ENCODE data around the gene INTS1. TPM values are rescaled to one million over a fixed set of nuclear protein-coding genes. Genes with fewer than 3 reads are reported as not detected.

The INTS1 gene
- polyA plus RNA-seq, 1 donor from 2014 or later: 21.1 TPM

DNA sequence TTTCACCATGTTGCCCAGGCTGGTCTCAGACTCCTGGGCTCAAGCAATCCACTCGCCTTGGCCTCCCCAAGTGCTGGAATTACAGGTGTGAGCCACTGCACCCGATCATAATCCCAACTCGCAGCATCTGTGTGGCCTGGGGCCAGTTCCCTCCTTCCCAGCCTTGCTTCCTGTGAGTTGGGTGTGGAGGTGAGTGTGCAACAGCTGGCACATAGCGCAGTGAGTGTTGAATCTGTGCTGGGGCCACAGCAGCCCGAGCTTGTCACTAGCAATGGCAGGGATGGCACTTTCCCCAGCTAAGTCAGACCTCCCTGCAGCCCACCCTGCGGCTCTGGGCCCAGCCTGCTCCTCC, 39.6 kb upstream of the INTS1 start:
- no peaks in the 10 kb centered on the region for H4K20me1 ChIP-seq (ENCODE audit: insufficient read depth)
- H3K9me3 ChIP-seq (ENCODE audit: low read length): no peaks in the 10 kb centered on the region
- no peaks in the 10 kb centered on the region for H3K9me2 ChIP-seq (ENCODE audit: insufficient read depth, low read length)
- no peak overlapping the region for H3K27ac ChIP-seq (ENCODE audit: low read length)
- no peaks in the 10 kb centered on the region for H3K36me3 ChIP-seq (ENCODE audit: insufficient read depth, low read length)
- H2AFZ ChIP-seq (ENCODE audit: low read depth, low read length): no peak overlapping the region
- no peak overlapping the region for H3K4me2 ChIP-seq (ENCODE audit: low read length)
- no peak overlapping the region for H3K9ac ChIP-seq (ENCODE audit: low read length)
- H3K79me2 ChIP-seq (replicated peaks; ENCODE audit: insufficient read depth, low read length): peaks cover 2% of the 10 kb centered on the region
- TF ChIP-seq POLR2AphosphoS5 (IDR thresholded peaks at IDR 0.05) (no peak), EZH2 (IDR thresholded peaks at IDR 0.05; ENCODE audit: borderline replicate concordance, insufficient read depth, low read length, poor library complexity, severe bottlenecking) (no peak), SMC3 (conservative IDR thresholded peaks at IDR 0.05; ENCODE audit: poor library complexity) (no peak), EP300 (conservative IDR thresholded peaks at IDR 0.05; ENCODE audit: poor library complexity, severe bottlenecking) (no peak), TAF1 (IDR thresholded peaks at IDR 0.05; ENCODE audit: low read depth) (no peak), MXI1 (conservative IDR thresholded peaks at IDR 0.05; ENCODE audit: poor library complexity, severe bottlenecking) (no peak), RAD21 (conservative IDR thresholded peaks at IDR 0.05) (no peak)
- TF ChIP-seq, protein P1, sequence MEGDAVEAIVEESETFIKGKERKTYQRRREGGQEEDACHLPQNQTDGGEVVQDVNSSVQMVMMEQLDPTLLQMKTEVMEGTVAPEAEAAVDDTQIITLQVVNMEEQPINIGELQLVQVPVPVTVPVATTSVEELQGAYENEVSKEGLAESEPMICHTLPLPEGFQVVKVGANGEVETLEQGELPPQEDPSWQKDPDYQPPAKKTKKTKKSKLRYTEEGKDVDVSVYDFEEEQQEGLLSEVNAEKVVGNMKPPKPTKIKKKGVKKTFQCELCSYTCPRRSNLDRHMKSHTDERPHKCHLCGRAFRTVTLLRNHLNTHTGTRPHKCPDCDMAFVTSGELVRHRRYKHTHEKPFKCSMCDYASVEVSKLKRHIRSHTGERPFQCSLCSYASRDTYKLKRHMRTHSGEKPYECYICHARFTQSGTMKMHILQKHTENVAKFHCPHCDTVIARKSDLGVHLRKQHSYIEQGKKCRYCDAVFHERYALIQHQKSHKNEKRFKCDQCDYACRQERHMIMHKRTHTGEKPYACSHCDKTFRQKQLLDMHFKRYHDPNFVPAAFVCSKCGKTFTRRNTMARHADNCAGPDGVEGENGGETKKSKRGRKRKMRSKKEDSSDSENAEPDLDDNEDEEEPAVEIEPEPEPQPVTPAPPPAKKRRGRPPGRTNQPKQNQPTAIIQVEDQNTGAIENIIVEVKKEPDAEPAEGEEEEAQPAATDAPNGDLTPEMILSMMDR (IDR thresholded peaks at IDR 0.05; ENCODE audit: poor library complexity, severe bottlenecking): no peak
- TF ChIP-seq, protein P2, sequence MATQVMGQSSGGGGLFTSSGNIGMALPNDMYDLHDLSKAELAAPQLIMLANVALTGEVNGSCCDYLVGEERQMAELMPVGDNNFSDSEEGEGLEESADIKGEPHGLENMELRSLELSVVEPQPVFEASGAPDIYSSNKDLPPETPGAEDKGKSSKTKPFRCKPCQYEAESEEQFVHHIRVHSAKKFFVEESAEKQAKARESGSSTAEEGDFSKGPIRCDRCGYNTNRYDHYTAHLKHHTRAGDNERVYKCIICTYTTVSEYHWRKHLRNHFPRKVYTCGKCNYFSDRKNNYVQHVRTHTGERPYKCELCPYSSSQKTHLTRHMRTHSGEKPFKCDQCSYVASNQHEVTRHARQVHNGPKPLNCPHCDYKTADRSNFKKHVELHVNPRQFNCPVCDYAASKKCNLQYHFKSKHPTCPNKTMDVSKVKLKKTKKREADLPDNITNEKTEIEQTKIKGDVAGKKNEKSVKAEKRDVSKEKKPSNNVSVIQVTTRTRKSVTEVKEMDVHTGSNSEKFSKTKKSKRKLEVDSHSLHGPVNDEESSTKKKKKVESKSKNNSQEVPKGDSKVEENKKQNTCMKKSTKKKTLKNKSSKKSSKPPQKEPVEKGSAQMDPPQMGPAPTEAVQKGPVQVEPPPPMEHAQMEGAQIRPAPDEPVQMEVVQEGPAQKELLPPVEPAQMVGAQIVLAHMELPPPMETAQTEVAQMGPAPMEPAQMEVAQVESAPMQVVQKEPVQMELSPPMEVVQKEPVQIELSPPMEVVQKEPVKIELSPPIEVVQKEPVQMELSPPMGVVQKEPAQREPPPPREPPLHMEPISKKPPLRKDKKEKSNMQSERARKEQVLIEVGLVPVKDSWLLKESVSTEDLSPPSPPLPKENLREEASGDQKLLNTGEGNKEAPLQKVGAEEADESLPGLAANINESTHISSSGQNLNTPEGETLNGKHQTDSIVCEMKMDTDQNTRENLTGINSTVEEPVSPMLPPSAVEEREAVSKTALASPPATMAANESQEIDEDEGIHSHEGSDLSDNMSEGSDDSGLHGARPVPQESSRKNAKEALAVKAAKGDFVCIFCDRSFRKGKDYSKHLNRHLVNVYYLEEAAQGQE (IDR thresholded peaks at IDR 0.05; ENCODE audit: borderline replicate concordance): no peak
- H3K4me3 ChIP-seq (ENCODE audit: low read length): no peak overlapping the region
- H3F3A ChIP-seq (ENCODE audit: insufficient read depth, low read length, poor library complexity, severe bottlenecking): no peaks in the 10 kb centered on the region
- H3K27me3 ChIP-seq (ENCODE audit: insufficient read depth, low read depth, low read length): no peaks in the 10 kb centered on the region

DNA sequence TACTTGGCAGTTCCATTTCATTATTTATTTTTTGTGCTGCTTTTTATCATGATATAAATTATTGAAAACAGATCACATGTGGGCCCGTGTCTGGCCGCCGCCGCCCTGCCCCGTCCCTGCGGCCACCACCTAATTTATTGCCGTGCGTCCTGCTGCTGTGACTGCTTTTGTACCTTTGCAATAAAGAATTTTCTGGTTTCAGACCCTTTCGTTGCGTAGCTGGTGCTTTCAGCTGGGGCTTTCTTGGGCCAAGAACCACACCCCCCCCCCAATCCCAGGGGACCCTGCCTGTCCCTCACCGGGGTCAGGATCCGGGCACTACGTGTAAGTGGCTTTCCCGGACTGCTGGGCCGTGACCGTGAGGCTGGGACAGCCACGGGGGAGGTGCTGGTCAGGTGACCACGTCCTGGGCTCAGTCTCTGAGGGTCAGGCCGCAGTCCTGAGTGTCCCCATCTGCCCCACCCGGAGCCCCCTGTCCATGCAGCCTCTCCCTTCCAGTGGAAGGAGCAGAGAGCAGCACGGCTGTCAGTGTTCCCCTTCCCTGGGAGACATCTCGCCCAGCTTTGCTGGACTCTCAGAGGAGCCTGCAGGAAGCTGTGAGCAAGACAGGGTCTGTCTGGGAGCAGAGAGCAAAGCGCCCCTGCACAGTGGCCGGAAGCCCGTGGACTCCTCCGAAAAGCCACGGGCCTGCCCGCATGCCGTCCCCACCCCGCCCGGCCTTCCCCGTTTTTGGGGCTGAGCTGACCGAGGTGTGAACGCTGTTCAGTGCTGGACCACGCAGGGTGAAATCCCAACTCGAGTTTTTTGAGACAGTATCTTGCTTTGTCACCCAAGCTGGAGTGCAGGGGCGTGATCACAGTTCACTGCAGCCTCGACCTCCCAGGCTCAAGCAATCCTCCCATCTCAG, 38.9 kb upstream of the INTS1 start:
- Histone ChIP-seq H3K9me3 (ENCODE audit: low read length) (no peaks in the 10 kb centered on the region), H4K20me1 (ENCODE audit: insufficient read depth) (no peaks in the 10 kb centered on the region), H3K4me3 (ENCODE audit: low read length) (no peak overlapping the region), H3F3A (ENCODE audit: insufficient read depth, low read length, poor library complexity, severe bottlenecking) (no peaks in the 10 kb centered on the region), H2AFZ (ENCODE audit: low read depth, low read length) (no peak overlapping the region), H3K4me2 (ENCODE audit: low read length) (no peak overlapping the region), H3K27me3 (ENCODE audit: insufficient read depth, low read depth, low read length) (no peaks in the 10 kb centered on the region), H3K9ac (ENCODE audit: low read length) (no peak overlapping the region), H3K9me2 (ENCODE audit: insufficient read depth, low read length) (no peaks in the 10 kb centered on the region), H3K79me2 (replicated peaks; ENCODE audit: insufficient read depth, low read length) (peaks cover 6% of the 10 kb centered on the region), H3K36me3 (ENCODE audit: insufficient read depth, low read length) (no peaks in the 10 kb centered on the region), H3K27ac (ENCODE audit: low read length) (no peak overlapping the region)
- TF ChIP-seq SMC3 (conservative IDR thresholded peaks at IDR 0.05; ENCODE audit: poor library complexity): no peak
- TF ChIP-seq, protein P2 (IDR thresholded peaks at IDR 0.05; ENCODE audit: borderline replicate concordance): no peak
- no peak for TF ChIP-seq TAF1 (IDR thresholded peaks at IDR 0.05; ENCODE audit: low read depth)
- TF ChIP-seq POLR2AphosphoS5 (IDR thresholded peaks at IDR 0.05): no peak
- TF ChIP-seq RAD21 (conservative IDR thresholded peaks at IDR 0.05): no peak
- no peak for TF ChIP-seq EZH2 (IDR thresholded peaks at IDR 0.05; ENCODE audit: borderline replicate concordance, insufficient read depth, low read length, poor library complexity, severe bottlenecking)
- TF ChIP-seq, protein P1 (IDR thresholded peaks at IDR 0.05; ENCODE audit: poor library complexity, severe bottlenecking): no peak
- no peak for TF ChIP-seq MXI1 (conservative IDR thresholded peaks at IDR 0.05; ENCODE audit: poor library complexity, severe bottlenecking)
- no peak for TF ChIP-seq EP300 (conservative IDR thresholded peaks at IDR 0.05; ENCODE audit: poor library complexity, severe bottlenecking)
